HepG2 (cell line): ENCODE measurements around the gene CASKIN2. TPM values are rescaled to one million over a fixed set of nuclear protein-coding genes. Genes with fewer than 3 reads are reported as not detected.

Experiments
- ATAC-seq: fragments of 200-7000 bp; cut with Tn5 transposase; 3 replicates; pipeline ENCODE4 v1.9.1; 2020; ENCODE audit warnings: mild to moderate bottlenecking, moderate library complexity
- BruUV-seq: library from RNA; stranded (reverse); fragments of 400-500 nt; replicated peaks from 2 replicates; lab custom pipeline; 2021; lab: Mats Ljungman, UMichigan
- CTCF ChIA-PET: fragments of 300-600 bp; formaldehyde crosslinking; extraction: SDS; loops from one replicate; lab custom pipeline; 2021; ENCODE audit warnings: low total read pairs, inconsistent platforms, low intra/inter-chr PET ratio; lab: Yijun Ruan, JAX
- POLR2A ChIA-PET: fragments of 350-600 bp; sonication (Branson Sonifier 250); formaldehyde crosslinking; loops from one replicate; lab custom pipeline; 2020; ENCODE audit warnings: antibody characterized with exemption, inconsistent platforms; lab: Yijun Ruan, JAX
- DNase-seq: peaks from one replicate; pipeline ENCODE4 v3.0.0-alpha.2; 2015; ENCODE audit warnings: low spot score
- FAIRE-seq: peaks from 3 replicates; lab custom pipeline; 2011; peaks lifted over from hg19 to GRCh38; lab: Jason Lieb, UNC
- H2AFZ ChIP-seq: one replicate; pipeline ENCODE4 v1.6.1; 2011; ENCODE audit warnings: low read length, inconsistent platforms
- H3K27ac ChIP-seq: fragments of 300-600 bp; 3 replicates; pipeline ENCODE4 v1.8.0; 2011; ENCODE audit warnings: mixed run types, mild to moderate bottlenecking, mixed read lengths, low read length, inconsistent platforms; ENCODE audit not compliant: insufficient read depth; ENCODE audit errors: extremely low read length
- H3K27me3 ChIP-seq, 2 experiments: fragments of 200-600 bp in 1 of 2; 2 replicates in 1 of 2; 3 replicates in 1 of 2; pipeline versions ENCODE4 v1.6.0 to v1.8.0; 2011; ENCODE audit warnings: low read length in 2 of 2, mild to moderate bottlenecking in 2 of 2, moderate library complexity in 2 of 2, inconsistent platforms in 1 of 2; ENCODE audit not compliant: insufficient read depth in 2 of 2, control insufficient read depth in 1 of 2
- H3K36me3 ChIP-seq, 2 experiments: fragments of 200-600 bp in 1 of 2; replicated peaks in 1 of 2; 2 replicates in 1 of 2; 3 replicates in 1 of 2; pipeline versions ENCODE4 v1.5.1 to v1.8.0; 2011; ENCODE audit warnings: low read length in 2 of 2, inconsistent platforms in 1 of 2; ENCODE audit not compliant: insufficient read depth in 2 of 2, control insufficient read depth in 1 of 2
- H3K4me1 ChIP-seq: 2 replicates; pipeline ENCODE4 v1.5.1; 2012; ENCODE audit warnings: low read length, inconsistent platforms; ENCODE audit not compliant: insufficient read depth
- H3K4me2 ChIP-seq: 2 replicates; pipeline ENCODE4 v1.6.0; 2011; ENCODE audit warnings: low read depth, low read length, inconsistent platforms
- H3K4me3 ChIP-seq, 3 experiments: fragments of 200-600 bp in 1 of 3; sonication (generic), shearing (Covaris generic) in 1 of 3; replicated peaks in 1 of 3; 2 replicates each; pipeline ENCODE4 v1.5.1; 2011 to 2016; ENCODE audit warnings: low read length in 3 of 3, inconsistent platforms in 2 of 3, low read depth in 2 of 3, mild to moderate bottlenecking in 2 of 3, control low read depth in 1 of 3, mixed read lengths in 1 of 3; ENCODE audit not compliant: insufficient read depth in 1 of 3
- H3K79me2 ChIP-seq: one replicate; pipeline ENCODE4 v1.6.1; 2011; ENCODE audit warnings: low read length, inconsistent platforms; ENCODE audit not compliant: insufficient read depth
- H3K9ac ChIP-seq: 2 replicates; pipeline ENCODE4 v1.6.0; 2011; ENCODE audit warnings: mild to moderate bottlenecking, low read depth, low read length, inconsistent platforms; ENCODE audit not compliant: insufficient read depth
- H3K9me3 ChIP-seq: 2 replicates; pipeline ENCODE4 v1.5.1; 2012; ENCODE audit warnings: mild to moderate bottlenecking, low read length
- H4K20me1 ChIP-seq: 2 replicates; pipeline ENCODE4 v1.6.0; 2011; ENCODE audit warnings: inconsistent platforms, mild to moderate bottlenecking, low read length, moderate library complexity; ENCODE audit not compliant: insufficient read depth
- GZF1 ChIP-seq: sonication (generic); formaldehyde crosslinking; IDR thresholded peaks from 2 replicates; pipeline ENCODE4 v1.5.1; 2020; ENCODE audit warnings: mild to moderate bottlenecking, missing genetic modification reagents
- HIVEP1 ChIP-seq: sonication (generic); formaldehyde crosslinking; IDR thresholded peaks from 2 replicates; pipeline ENCODE4 v1.4.0; 2020; ENCODE audit warnings: mild to moderate bottlenecking, missing genetic modification reagents
- POLR2G ChIP-seq: fragments of 200-400 bp; formaldehyde crosslinking; IDR thresholded peaks from 2 replicates; pipeline ENCODE4 v1.6.1; 2018; ENCODE audit warnings: mild to moderate bottlenecking, low read depth, low read length, moderate library complexity
- ZNF234 ChIP-seq: sonication (generic); formaldehyde crosslinking; conservative IDR thresholded peaks from 2 replicates; pipeline ENCODE4 v1.5.1; 2020; ENCODE audit warnings: mild to moderate bottlenecking, missing genetic modification reagents
- ZNF350 ChIP-seq: sonication (generic); formaldehyde crosslinking; IDR thresholded peaks from 2 replicates; pipeline ENCODE4 v1.4.0; 2020; ENCODE audit warnings: mild to moderate bottlenecking, low read depth, missing genetic modification reagents, borderline replicate concordance
- WGBS: methylation state at CpG from one replicate; pipeline ENCODE4 v1.1.6; 2017; ENCODE audit warnings: low lambda C conversion rate; 5-methylcytosine and 5-hydroxymethylcytosine counted together
- in situ Hi-C: cut with HindIII; loops from 2 replicates; pipeline ENCODE4 v1.10.0; 2017; ENCODE audit warnings: low pct_unique_long_range_greater_than_20kb; ENCODE audit not compliant: extremely low pct_ligation_motif_present
- intact Hi-C: fragments of 100-400 bp; cut with micrococcal nuclease; formaldehyde crosslinking; loops from one replicate; pipeline ENCODE4 v1.10.0; 2022; ENCODE audit not compliant: unreplicated experiment
- polyA plus RNA-seq, 8 experiments: library from polyadenylated mRNA; depleted of rRNA in 3 of 8; stranded (reverse) in 7 of 8; unstranded in 1 of 8; fragments of >200 nt; fragmentation: Illumina TruSeq in 4 of 8; extraction: Trizol in 4 of 8; gene quantifications; 2 replicates each; pipeline versions ENCODE4 v1.2.1 to v1.2.3, GENCODE V29; 2011 to 2016; ENCODE audit warnings: low read depth in 4 of 8, missing spikeins in 1 of 8, mixed read lengths in 1 of 8; ENCODE audit not compliant: insufficient read depth in 1 of 8
- total RNA-seq, 5 experiments: library from RNA; depleted of rRNA; stranded (reverse); fragments of >200 nt; fragmentation: Illumina TruSeq; extraction: Trizol; gene quantifications; 2 replicates each; pipeline ENCODE4 v1.2.3, GENCODE V29; 2016; ENCODE audit warnings: low read depth in 1 of 5
- TF ChIP-seq, protein P1 (sequence below): sonication (generic); formaldehyde crosslinking; IDR thresholded peaks from 2 replicates; pipeline ENCODE4 v1.8.0; 2022; ENCODE audit warnings: missing genetic modification reagents, mild to moderate bottlenecking, borderline replicate concordance

The CASKIN2 gene
- total and polyA plus RNA-seq, 2 of the 13 experiments (the other 11 are each of a cell fraction or from before 2014, with no cell fraction given), result 5.2 to 7.8 TPM

DNA sequence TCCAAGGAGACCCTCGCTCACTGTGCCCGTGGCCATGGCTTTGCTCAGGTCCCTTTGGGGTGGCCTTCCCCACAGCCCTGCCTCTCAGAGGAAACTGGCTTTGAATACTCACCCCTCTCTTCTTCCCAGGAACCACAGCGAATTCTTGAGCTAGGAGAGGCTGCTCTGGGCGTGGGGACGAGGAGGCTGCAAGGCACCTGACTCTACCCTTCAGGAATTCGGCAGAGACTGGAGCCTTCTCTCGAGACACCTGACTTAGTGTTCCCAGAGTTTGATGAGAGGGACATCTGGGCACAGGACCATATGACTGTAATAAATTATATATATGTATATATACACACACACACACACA, 16.4 kb upstream of the CASKIN2 start:
- BruUV-seq, result no TSS peak
- in situ Hi-C loops (no loop called here), intact Hi-C loops (no loop called here)
- H3K27ac ChIP-seq, result no peak overlapping the region
- no peak overlapping the region for H3K4me2 ChIP-seq
- H3K9me3 ChIP-seq, result no peaks in the 10 kb centered on the region
- 92% methylated on average over 7 of the region's 7 CpGs for WGBS
- ChIA-PET POLR2A (interaction anchor here (1.3 kb wide), 1 partner anchor 15 kb away, joined by 3 read pairs; the partner anchor contains the start of gene TSEN54), CTCF (no interaction called here)
- H3K36me3 ChIP-seq, result peaks cover 5 to 23% of the 10 kb centered on the region in 2 experiments; a peak in 4 of 5 replicates
- no peak overlapping the region for H3K9ac ChIP-seq
- no peak overlapping the region for H3K4me3 ChIP-seq
- ATAC-seq (no peak), DNase-seq (no peak), FAIRE-seq (no peak)
- peaks cover 13% of the 10 kb centered on the region for H3K4me1 ChIP-seq
- no peaks in the 10 kb centered on the region for H3K27me3 ChIP-seq
- H3K79me2 ChIP-seq, result peaks cover 18% of the 10 kb centered on the region
- TF ChIP-seq HIVEP1 (CRISPR knock-in tag) (no peak), ZNF350 (CRISPR knock-in tag) (no peak), GZF1 (CRISPR knock-in tag) (no peak), POLR2G (no peak), ZNF234 (no peak)
- TF ChIP-seq, protein P1, sequence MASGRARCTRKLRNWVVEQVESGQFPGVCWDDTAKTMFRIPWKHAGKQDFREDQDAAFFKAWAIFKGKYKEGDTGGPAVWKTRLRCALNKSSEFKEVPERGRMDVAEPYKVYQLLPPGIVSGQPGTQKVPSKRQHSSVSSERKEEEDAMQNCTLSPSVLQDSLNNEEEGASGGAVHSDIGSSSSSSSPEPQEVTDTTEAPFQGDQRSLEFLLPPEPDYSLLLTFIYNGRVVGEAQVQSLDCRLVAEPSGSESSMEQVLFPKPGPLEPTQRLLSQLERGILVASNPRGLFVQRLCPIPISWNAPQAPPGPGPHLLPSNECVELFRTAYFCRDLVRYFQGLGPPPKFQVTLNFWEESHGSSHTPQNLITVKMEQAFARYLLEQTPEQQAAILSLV (CRISPR knock-in tag), result no peak
- H4K20me1 ChIP-seq, result peaks cover 7% of the 10 kb centered on the region; the same call in 1 of the 2 replicates
- H2AFZ ChIP-seq, result no peak overlapping the region
